SK-N-MC (cell line): ENCODE results near the gene MCTP2.
A peak's percentile ranks its signal among the peaks of the same experiment; 100 is the strongest.

ENCODE experiments used
- DNase-seq: peaks from one replicate; pipeline ENCODE4 v3.0.0-alpha.2; 2011; ENCODE audit warnings: low read depth, low spot score
- H3K27ac ChIP-seq: fragments of 200-600 bp; sonication (generic); 2 replicates; pipeline ENCODE4 v1.5.1; 2016; ENCODE audit warnings: mixed run types
- H3K36me3 ChIP-seq: fragments of 200-600 bp; sonication (generic); 2 replicates; pipeline ENCODE4 v1.6.1; 2017; ENCODE audit warnings: antibody characterized with exemption, low read length, mixed read lengths; ENCODE audit not compliant: insufficient read depth
- H3K4me3 ChIP-seq: fragments of 200-600 bp; sonication (generic); 2 replicates; pipeline ENCODE4 v1.5.1; 2016
- H3K9ac ChIP-seq: fragments of 200-600 bp; sonication (generic); 2 replicates; pipeline ENCODE4 v1.8.0; 2017; ENCODE audit warnings: mixed run types, mixed read lengths; ENCODE audit not compliant: insufficient read length
- H3K9me3 ChIP-seq: fragments of 200-600 bp; sonication (generic); 2 replicates; pipeline ENCODE4 v1.6.1; 2017; ENCODE audit warnings: low read depth, mild to moderate bottlenecking, antibody characterized with exemption, low read length, moderate library complexity, mixed read lengths
- EZH2 ChIP-seq: fragments of 200-600 bp; sonication (generic); IDR thresholded peaks from one replicate; pipeline ENCODE4 v1.6.1; 2017; ENCODE audit warnings: antibody characterized with exemption
- FOXP2 ChIP-seq: optimal IDR thresholded peaks from 2 replicates; pipeline ENCODE3; 2011; ENCODE audit warnings: mild to moderate bottlenecking, moderate library complexity; ENCODE audit not compliant: insufficient read depth; ENCODE audit errors: extremely low read length, control extremely low read depth
- POLR2AphosphoS5 ChIP-seq: IDR thresholded peaks from 2 replicates; pipeline ENCODE4 v1.6.1; 2012; ENCODE audit warnings: mild to moderate bottlenecking, low read depth, low read length, borderline replicate concordance

Gene MCTP2

GRCh38 chr15:94263341-94264273 is 32.2 kb downstream of the MCTP2 start:
- TF ChIP-seq POLR2AphosphoS5: no peak
- TF ChIP-seq FOXP2: no peak
- no peak for TF ChIP-seq EZH2
- Histone ChIP-seq H3K9ac (peak overlapping the region; percentile 38), H3K36me3 (no peaks in the 10 kb centered on the region), H3K27ac (peak overlapping the region; percentile 80), H3K9me3 (no peaks in the 10 kb centered on the region), H3K4me3 (peak overlapping the region; percentile 27)
- no peak for DNase-seq

- H3K27ac ChIP-seq: no peak overlapping the region
- H3K9me3 ChIP-seq: no peaks in the 10 kb centered on the region
- no peak overlapping the region for H3K9ac ChIP-seq
- no peak for TF ChIP-seq EZH2
- no peak for TF ChIP-seq POLR2AphosphoS5
- TF ChIP-seq FOXP2: no peak
- no peaks in the 10 kb centered on the region for H3K36me3 ChIP-seq
- no peak for DNase-seq
- no peak overlapping the region for H3K4me3 ChIP-seq
Measured at GRCh38 chr15:94265009-94265408, 33.6 kb downstream of the MCTP2 start.

DNA sequence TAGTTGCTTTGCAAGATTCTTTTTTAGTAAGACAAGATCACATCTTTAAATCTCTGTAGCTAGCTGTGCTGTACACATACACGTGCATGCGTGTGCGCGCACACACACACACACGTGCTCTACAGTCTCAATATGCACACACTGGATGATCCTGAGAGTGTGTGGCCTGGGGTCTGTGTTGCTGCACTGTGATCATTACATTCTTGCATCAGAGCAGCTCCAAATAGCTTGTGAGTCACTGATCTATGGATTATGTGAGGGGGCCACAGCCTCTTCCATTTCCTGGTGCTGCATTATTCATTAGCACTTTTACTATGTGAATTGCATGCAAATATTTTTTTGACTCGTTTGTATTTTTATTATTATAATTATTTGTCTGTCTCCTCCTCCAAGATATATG is 34.6 kb downstream of the MCTP2 start:
- TF ChIP-seq FOXP2 (peak; percentile 80), EZH2 (no peak)
- no peak for DNase-seq
- H3K9me3 ChIP-seq: no peaks in the 10 kb centered on the region

GRCh38 chr15:94266789-94267188 is 35.4 kb downstream of the MCTP2 start:
- TF ChIP-seq FOXP2 (no peak), POLR2AphosphoS5 (no peak), EZH2 (no peak)
- H3K27ac ChIP-seq: peak overlapping the region; percentile 69
- no peaks in the 10 kb centered on the region for H3K36me3 ChIP-seq
- H3K4me3 ChIP-seq: 0 out of 2 replicates have a peak overlapping the region, but pooled peaks have one; percentile 12
- no peak overlapping the region for H3K9ac ChIP-seq
- no peaks in the 10 kb centered on the region for H3K9me3 ChIP-seq
- DNase-seq: no peak

More for the DNA sequence above, 34.6 kb downstream of the MCTP2 start:
- Histone ChIP-seq H3K36me3 (no peaks in the 10 kb centered on the region), H3K27ac (peak overlapping the region; percentile 69), H3K4me3 (0 out of 2 replicates have a peak overlapping the region, but pooled peaks have one; percentile 13), H3K9ac (no peak overlapping the region)

- H3K4me3 ChIP-seq: no peak overlapping the region
- DNase-seq: no peak
- no peaks in the 10 kb centered on the region for H3K36me3 ChIP-seq
- no peak for TF ChIP-seq EZH2
- no peak overlapping the region for H3K9ac ChIP-seq
- H3K27ac ChIP-seq: no peak overlapping the region
- H3K9me3 ChIP-seq: no peaks in the 10 kb centered on the region
Measured at GRCh38 chr15:94269954-94270353, 38.6 kb downstream of the MCTP2 start.

DNA sequence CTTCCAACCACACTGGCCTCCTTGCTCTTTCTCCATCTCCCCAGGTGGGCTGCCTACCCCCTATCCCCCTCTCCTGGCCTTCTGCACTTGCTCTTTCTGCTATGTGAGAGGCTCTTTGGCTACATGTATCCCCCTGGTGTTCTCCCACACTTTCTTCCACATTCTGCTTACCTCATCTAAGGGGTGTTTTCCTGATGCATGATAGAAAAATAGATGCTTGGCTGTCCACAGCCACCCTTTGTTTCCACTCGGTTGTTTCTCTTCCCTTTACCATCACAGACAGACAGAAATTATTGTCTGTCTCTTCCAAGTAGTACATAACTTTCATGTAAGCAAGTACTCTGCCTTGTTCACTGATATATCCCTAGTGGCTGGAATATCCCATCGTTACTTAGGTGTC is 39.2 kb downstream of the MCTP2 start:
- H3K9me3 ChIP-seq: no peaks in the 10 kb centered on the region
- no peaks in the 10 kb centered on the region for H3K36me3 ChIP-seq
- no peak for DNase-seq
- no peak overlapping the region for H3K27ac ChIP-seq
- TF ChIP-seq EZH2 (no peak), POLR2AphosphoS5 (no peak), FOXP2 (no peak)
- H3K4me3 ChIP-seq: no peak overlapping the region
- H3K9ac ChIP-seq: no peak overlapping the region

- Histone ChIP-seq H3K4me3 (no peak overlapping the region), H3K9ac (no peak overlapping the region), H3K36me3 (no peaks in the 10 kb centered on the region), H3K27ac (no peak overlapping the region), H3K9me3 (no peaks in the 10 kb centered on the region)
- DNase-seq: no peak
- TF ChIP-seq FOXP2: no peak
- TF ChIP-seq EZH2: no peak
- TF ChIP-seq POLR2AphosphoS5: no peak
Measured at GRCh38 chr15:94272251-94272898, 41.0 kb downstream of the MCTP2 start.

DNA sequence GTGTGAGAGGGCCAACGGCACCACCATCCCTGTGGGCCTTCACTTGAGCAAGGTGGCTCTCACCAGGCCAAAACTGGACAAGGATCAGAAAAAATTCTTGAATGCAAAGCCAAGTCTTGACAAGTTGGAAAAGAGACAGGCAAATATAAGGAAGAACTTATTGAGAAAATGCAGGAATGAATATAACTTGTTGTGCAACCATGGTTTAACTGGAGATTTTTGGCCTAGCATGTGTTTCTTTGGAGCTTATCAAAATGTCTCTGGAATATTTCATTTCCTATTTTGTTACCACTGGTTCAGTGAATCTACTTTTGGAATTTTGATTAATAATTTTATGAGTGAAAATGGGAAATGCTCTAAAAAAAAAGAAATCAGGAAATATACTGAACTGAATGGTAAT is 42.5 kb downstream of the MCTP2 start:
- no peaks in the 10 kb centered on the region for H3K36me3 ChIP-seq
- TF ChIP-seq EZH2 (no peak), FOXP2 (no peak), POLR2AphosphoS5 (no peak)
- no peak overlapping the region for H3K4me3 ChIP-seq
- no peak for DNase-seq
- H3K9me3 ChIP-seq: no peaks in the 10 kb centered on the region
- H3K9ac ChIP-seq: no peak overlapping the region
- no peak overlapping the region for H3K27ac ChIP-seq
